Measurements from ENCODE around the gene KCNN3.

KCNN3 gene

DNA sequence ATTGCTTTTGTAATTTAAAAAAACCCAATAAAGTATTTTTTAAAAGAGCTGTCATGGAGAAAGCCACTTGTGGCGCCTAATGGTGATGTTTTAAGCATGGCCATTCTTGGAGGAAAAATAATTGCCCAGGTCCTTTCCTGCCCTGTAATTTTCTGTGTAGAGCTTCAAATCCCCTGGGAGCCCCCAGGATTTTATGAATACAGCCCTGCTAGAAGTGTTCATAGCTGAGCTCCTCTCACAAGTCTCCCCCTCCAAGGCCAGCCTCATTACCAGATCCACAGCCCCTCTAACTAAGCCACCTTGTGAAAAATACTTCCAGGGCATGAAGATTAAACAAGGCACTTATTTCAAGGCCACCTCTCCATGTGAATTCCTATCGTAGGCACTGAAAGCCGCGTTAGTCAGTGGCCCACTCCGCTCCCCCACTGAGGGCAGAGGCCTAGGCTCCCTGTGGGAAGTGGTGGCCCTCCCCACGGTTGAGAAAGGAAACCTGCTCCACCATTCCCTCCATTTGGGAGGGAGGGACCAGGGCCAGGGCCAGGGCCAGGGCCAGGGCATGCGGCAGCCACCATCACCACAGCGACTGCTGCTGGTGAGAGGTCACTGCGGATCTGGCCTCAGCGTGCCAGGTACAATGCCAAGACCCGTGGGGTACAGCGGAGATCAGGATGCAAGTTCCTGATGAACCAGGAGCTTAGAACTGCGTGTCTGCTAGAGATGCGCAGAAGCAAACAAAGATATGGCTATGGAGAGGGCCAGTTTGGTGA lies 83.1 kb downstream of the KCNN3 start:
- no peak for DNase-seq

DNA sequence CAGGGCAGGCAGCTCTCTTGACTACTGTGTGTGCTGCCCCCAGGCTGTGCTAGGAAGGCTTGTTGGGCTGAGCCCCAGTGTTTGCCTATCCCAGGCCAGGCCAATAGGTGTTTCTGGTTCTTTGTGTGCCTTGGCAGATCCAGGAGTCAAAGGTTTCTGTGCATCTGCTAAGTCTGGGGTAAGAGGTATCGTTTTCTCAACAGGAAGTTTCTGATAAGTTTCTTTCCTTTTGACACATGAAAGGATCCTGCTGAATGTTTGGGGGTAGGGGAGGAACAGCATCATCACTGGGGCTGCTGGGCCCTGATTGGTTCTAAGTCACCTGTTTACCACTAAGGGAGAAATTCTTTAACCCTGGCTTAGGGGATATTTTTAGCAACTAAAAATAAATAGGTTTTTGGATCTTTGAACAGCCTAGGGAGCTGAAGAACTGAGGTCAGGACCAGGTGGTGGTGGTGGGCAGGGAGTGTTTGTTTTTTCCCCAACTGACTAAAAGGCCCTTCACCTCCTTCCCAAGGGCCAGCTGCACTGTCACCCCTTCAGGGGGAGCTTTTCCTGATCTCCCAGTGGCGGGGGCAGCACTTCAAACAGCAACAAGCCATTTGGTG lies 85.1 kb downstream of the KCNN3 start:
- DNase-seq: peak; percentile 74 to 83

DNA sequence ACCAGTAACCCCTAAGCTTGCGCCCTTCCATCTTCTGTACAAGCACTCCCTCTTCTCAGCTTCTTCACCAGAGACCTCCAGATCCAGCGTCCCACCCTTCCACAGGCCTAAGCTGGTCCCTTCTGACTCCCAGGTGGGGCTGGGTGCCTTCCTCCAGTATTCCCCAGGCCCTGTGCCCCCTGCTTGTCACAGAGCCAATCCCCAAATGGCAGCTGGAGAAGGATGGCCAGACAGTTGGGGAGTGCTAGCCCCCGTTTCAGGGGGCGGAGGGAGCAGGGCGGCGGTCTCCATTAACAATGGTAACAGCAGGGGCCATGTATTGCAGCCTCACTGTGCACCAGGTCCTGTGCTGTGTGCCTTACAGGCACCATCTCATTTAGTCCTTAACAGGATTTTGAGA lies 85.7 kb downstream of the KCNN3 start:
- no peak for DNase-seq

DNA sequence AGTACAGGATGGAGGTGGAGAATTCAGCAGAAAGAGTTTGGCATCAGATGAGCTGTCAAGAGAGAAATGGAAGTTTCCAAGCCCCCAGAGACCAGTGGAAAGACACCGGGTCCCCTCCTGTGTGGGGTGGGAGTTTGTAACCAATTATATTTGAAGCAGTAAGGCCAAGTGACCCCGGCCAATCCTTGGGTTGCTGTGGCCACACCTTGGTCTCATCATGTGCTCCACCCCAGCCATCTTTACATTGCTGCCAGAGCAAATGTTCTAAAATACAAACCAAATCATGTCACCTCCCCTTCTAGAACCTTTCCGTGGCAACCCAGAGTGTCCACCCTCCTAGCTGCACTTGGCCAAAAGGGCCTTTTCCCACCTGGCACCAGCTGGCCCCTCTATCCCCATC lies 86.1 kb downstream of the KCNN3 start:
- no peak for DNase-seq

DNA sequence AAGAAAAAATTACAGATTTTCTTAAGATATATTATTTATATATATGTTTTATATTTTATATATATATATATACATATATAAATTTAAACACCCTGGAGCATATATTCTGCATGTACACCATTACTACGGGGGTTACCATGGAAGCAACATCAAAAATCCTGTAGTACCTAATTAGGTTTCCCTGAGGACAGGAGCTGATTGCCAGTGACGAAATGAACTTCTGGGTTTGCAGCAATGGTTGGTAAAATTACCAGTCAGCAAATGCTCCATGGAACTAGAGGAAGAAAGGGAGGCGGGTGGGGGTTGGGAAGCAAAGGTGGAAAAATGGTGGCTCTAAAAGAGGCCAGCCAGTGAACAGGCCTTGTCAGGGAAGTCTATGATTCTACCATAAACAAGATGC lies 89.5 kb downstream of the KCNN3 start:
- no peak for DNase-seq

DNA sequence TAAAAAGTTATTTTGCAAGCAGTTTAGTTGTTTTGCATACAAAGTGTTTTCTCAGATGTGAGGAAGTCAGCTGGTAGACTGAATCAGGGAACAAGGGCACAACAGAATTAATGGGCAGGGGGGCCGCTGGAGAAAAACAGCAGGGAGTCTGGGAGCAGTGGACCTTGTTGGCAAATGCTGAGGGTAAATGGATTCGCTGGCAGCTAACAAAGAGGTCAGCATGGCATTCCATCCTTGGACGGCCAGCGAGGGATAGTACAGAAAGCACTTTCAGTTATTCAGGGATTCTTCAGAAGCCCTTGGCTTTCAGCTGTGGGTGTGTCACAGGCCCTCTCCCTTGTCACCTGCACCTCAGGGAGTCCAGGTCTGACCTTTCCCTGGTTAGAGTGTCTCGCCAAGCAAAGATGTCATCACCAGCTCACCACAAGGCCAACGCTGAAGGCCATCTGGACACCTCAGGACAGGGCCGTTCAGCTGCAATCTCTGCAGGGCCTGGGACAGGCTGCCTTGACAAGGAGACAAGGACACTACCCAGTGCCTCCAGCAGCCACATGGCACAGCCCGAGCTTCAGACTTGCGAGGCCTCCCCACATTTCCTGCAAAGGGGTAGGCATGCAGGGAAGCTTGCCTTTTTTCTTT lies 90.4 kb downstream of the KCNN3 start:
- DNase-seq: no peak

DNA sequence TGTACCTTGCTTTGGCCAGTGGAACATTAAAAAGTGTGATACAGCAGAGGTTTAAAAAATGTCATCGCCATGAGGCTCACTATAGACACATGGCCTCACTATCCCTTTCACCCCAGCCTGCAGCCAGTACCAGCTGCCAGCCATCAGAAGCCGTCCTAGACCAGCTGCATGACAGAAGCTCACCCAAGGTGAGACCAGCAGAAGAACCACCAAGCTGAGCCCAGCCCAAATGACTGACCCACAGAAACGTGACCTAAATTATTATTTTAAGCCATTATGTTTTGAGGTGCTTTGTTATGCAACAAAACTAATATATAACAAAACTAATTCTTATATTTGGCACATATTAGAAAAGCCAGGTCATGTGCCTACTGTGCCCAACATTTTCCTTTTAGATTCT lies 91.1 kb downstream of the KCNN3 start:
- DNase-seq: no peak

DNA sequence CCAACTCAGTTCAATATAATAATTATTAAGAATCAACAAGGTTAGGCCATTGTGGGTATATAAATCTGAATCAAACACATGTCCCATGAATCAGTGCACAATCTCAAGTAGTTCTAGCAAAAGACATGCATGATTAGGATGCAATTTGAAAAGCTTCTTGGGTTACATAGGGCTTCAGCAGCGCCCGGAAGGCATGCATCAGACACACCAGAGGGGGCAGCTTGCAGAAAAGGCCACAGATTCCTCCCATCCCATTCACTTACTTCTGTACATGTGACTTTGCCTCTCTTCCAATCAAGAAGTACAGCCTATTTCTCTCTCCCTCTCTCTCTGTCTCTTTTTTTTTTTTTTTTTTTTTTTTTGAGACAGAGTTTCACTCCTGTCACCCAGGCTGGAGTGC lies 91.8 kb downstream of the KCNN3 start:
- no peak for DNase-seq

DNA sequence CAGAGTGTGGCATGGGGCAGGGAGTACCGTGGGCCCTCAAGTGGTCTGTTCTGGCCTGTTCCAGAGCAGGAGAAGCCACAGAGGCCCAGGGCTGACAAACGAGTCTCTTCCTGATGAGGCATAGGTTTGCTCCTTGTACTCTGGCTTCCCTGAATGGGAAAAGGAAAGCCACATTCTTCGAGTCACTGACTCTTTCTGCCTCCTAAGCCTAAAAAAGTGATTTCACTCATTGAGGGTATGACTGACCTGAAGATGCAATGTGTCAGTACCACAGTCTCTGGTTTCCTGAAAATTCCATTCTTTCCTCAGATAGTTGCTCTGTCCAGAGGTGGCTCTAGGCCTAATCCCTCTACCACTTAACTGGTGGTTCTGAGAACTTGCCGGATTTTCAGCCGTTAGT lies 92.3 kb downstream of the KCNN3 start:
- DNase-seq: no peak

DNA sequence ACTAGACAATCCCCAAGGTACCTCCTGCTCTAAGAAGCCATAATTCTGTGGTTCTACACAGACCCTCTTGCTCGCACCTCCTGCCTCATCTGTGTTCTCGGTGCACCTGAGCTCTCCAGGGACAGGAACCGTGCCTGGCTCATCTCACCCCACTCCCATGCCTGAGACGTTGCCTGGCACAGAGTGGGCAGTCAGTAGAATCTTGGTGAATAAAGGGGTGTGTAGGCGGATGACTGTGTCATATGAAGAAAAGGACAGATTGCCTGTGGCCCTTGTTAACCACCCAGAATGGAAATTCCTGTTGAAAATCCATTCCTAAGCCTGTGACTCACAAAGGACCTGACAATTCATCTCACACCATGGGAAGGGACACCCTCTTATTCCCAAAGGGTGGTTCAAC lies 92.9 kb downstream of the KCNN3 start:
- DNase-seq: no peak

DNA sequence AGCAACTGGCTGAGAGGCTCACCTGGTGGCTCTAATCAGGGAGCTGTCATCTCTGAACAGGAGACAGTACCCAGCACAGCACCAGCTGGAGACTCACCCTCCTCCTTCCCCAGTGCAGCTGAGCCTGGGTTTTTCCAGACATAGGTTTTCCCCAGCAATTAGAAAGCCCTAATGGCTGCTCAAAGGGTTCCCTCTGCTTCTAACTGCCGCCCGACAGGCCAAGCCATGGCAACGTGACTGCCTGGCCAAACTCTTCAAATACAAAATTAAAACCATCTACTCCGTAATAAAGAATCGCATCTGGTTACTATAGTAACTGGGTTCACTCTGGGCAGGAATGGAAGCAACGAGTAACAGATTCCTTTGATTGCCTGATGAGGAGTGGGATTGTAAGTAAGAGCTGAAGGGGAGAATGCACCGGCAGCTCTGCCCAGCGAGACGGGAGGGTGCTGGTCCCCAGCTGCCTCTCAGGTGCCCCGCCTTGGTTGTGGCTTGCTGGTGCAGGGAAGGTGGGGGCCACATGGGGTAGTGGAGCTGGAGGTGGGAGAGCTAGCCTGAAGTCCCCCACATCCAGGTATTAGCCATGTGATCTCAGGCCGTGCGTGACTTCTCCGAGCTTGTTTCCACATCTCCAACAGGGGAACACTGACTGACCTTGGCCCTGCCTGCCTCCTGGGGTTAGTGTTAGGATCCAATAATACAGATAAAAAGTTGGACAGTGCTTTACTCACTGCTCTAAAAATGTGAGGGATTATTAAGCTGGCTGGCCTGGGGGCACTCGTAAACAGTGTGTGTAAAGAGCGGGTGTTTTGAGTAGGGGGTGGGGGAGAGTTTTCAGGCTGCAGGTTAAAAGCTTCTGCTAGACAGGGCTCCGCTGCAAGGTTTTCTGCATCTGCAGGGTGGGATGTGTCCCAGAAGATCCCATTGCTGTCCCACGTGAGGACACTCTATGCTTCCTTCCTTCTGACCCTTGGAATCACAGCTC lies 94.2 kb downstream of the KCNN3 start:
- DNase-seq: no peak

DNA sequence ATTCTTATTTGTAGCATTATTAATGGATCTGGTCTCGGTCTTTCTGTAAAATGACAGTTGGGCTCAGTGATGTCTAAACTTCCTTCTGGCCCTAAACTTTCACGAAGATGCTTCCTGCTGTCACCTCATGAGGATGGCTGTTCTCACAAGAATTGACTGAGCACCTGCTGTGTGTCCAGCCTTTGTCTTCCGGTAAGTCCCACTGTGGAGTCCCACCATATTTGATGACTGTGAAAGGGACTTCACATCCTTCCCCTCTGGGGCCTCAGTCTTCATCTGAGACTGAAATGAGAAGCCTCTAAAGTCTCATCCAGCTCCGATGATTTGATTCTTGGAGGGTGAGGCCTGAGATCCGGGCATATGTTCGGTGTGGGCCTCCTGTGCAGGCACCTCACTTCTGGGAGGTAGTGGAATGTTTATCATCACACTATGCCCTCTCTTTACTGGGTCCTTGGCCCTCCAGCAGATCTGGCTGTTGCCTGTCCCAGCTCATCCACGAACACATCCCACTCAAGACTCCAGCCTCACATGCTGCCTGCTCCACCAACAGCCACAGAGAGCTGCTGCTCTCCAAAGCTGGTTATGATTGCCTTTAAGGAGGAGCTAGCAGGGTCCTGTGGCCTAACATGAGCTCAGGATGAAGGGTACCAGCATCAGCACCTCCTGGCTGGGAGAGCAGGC lies 95.8 kb downstream of the KCNN3 start:
- no peak for DNase-seq

DNA sequence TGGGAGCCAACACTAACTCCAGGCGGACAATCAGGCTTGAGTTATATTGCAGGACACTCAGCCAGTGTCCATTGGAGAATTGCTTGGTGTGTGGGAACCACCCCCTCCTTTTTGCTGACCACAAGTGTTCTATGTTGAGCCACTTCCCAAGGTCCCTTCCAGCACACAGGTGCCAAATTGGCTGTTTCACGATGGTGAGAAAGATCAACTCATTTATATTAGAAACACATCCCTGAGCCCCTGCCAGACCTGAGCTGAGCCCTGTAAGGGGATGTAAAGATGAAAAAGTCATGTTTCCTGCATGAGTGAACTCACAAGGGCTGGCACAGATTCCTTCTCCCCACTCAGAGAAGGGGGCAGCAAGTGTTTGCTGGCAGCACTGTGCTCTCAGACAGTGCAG lies 96.5 kb downstream of the KCNN3 start:
- no peak for DNase-seq

DNA sequence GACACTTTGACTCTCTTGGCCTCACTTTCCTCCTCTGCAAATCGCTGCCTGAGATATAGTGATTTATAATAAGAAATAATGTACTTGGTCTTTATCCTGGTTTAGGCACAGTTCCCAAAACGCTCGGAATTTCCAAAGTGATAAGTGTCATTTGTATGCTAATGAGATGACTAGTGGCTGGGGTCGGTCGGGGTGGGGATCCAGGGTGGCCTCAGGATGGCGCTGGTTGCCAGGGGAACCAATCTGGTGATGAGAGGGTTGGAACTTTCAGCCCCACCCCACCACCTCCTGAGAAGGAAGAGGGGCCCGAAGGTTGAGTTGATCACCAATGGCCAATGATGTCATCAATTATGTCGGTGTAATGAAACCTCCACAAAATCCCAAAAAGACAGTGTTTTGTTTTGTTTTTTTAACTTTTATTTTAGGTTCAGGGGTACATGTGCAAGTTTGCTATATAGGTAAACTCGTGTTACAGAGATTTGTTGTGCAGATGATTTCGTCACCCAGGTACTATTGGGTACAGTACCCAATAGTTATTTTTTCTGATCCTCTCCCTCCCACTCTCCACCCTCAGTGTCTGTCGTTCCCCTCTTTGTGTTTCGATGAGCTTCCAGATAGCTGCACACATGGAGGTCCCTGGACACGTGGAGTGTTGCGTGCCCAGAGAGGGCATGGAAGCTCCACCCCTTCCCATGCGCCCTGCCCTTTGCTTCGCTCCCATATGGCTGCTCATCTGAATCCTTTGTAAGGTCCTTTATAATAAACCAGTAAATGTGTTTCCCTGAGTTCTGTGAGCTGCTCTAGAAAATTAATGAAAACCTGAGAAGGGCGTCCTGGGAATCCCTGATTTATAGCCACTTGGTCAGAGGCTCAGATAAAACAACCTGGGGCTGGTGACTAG lies 97.2 kb downstream of the KCNN3 start:
- peak; percentile 5 to 34 for DNase-seq

DNA sequence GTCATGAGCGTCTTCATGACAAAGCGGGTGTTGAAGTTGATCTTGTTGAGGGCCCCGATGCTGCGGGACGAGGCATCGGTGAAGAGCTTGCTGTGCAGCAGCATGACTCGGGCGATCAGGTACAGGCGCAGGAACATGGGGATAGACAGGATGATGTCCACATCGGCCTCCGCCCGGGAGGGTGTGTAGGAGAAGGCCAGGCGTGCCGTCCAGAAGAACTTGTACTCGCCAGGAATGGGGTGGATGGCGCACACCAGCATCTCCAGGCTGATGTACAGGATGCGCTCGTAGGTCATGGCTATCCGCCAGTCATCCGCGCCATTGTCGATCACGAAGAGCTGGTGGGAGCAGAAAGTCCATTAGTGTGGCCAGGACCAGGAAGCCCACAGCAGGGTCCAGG lies 98.0 kb downstream of the KCNN3 start:
- DNase-seq: no peak

DNA sequence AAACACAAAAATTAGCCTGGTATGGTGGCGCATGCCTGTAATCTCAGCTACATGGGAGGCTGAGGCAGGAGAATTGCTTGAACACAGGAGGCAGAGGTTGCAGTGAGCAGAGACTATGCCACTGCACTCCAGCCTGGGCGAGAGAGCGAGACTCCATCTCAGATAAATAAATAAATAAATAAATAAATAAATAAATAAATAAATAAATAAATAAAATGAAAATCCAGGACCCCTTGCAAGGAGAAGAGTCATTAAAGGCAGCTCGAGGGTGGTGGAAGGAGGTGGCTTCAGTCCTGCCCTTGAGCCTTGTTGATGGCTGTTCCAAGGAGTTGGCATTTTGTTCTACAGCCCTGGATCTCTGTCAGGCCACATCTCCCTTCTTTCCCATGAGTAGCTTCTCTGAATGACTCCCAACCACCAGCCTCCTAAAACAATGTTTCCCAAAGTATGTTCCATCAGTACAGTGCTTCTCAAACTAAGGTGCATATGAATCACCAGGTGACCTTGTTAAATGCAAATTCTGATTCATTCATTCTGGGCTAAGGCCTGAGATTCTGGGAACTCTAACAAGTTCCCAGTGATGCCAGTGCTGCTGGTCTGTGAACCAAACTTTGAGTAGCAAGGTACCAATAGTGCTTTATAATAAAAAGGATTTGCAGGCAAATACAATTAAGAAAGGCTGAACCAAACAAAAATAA lies 99.0 kb downstream of the KCNN3 start:
- no peak for DNase-seq

DNA sequence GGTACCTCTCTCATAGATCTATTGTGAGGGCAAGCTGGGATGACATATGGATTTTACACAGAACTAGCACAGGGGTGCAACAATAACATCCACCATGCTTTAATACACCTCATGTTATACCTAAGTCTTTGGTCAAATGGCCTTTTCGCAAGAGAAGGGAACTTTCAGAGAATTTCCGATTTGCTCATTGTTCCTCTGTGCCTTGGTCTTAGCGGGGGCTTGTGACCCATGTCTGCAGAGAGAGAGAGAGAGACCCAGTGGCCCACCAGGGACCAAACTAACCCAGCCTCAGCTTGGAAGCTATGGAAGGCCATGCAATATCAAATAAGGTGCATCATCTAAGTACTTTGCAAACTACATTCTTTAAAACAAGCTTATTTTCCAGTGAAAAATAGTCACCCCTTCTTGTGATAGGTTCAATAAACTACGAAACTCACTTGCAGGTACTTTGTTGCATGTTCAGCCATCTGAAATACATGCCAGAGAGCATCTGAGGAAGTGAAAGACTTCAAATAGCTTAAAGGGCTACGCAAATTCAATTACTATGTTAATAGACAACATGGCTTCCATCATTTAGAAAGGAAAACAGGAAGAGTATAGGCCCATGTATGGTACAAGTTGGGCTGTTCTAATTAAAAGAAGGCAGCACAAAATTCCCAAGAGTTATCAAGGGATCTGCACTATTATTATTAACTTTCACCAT lies 100.7 kb downstream of the KCNN3 start:
- DNase-seq: no peak

DNA sequence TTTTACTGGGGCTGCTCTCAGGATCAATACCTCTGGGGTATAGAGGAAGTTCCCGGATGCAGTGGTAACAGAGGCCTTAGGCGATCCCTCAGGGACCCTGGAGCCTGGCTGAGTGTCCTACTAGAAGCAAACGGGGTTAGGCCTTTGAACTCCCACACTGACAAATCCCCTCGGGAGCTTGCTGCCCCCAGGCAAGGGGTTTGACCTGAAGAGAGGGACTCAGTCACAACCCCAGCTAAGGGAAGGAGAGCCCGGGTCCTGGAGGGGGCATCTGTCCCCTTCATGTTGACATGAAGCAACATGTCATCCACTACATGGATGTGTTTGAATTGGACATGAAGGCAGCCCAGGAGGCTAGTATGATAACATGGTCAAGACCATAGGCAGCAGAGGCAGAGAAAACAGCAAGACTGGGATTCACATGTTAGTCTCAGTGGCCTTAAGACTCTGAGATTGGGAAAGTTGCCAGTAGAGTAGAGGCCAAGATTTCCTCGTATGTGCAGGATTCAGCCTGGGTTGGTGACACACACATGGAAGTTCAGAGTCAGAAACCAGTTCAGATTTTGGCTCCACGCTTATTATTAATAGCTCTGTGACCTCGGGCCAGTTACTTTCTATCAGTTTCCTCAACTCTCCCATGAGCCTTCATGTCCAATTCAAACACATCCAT lies 101.5 kb downstream of the KCNN3 start:
- DNase-seq: no peak
